Keratinocyte (primary cell): ENCODE measurements around the gene PHACTR2.

Experiments
- CTCF ChIP-seq, 3 experiments: IDR thresholded peaks in 1 of 3; conservative IDR thresholded peaks in 1 of 3; optimal IDR thresholded peaks in 1 of 3; 2 replicates in 2 of 3; 3 replicates in 1 of 3; pipeline versions ENCODE3 to v1.5.1; 2011; ENCODE audit warnings: low read length in 3 of 3, mild to moderate bottlenecking in 3 of 3, moderate library complexity in 2 of 3, control low read depth in 1 of 3, inconsistent platforms in 1 of 3; ENCODE audit not compliant: insufficient read depth in 2 of 3; ENCODE audit errors: extremely low read depth in 1 of 3
- EZH2 ChIP-seq: IDR thresholded peaks from one replicate; pipeline ENCODE4 v1.6.1; 2012; ENCODE audit warnings: inconsistent platforms, mild to moderate bottlenecking, low read length, moderate library complexity

DNA sequence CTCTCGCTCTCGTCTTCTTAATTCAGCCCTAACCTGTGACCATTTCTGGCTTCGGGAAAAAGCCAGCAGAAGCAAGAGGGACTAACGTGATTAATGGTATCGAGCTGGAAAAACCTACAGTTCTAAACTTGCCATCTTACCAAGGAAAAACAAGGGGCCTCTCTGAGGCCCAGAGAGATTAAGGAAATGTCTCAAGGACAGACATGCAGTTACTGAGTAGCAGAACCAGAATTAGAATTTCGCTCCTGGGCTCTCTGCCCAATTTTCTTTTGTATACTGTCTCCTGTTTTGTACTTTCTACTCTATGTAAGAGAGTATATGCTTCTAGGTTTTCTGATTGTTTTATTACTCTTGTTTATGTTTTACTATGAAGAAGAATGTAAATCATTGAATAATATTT, 97.6 kb downstream of the PHACTR2 start:
- no peak for TF ChIP-seq CTCF (optimal IDR thresholded peaks at IDR 0.05 in 1 of 3, IDR thresholded peaks at IDR 0.05 in 1 of 3, conservative IDR thresholded peaks at IDR 0.05 in 1 of 3; ENCODE audit: extremely low read depth in 1 of 3, insufficient read depth in 2 of 3, low read length in 3 of 3)
- no peak for TF ChIP-seq EZH2
